Esophagus muscularis mucosa (tissue), 4 donors: ENCODE data around the gene UMODL1. TPM values are rescaled to one million over a fixed set of nuclear protein-coding genes. Genes with fewer than 3 reads are reported as not detected.

Experiments used
- DNase-seq: peaks from one replicate; pipeline ENCODE4 v3.0.0-alpha.2; 2017; ENCODE audit errors: extremely low spot score
- H3K27ac ChIP-seq, 4 donors: fragments of 200-600 bp; sonication (generic); replicated peaks in 1 of 4; 1 replicate in 3 of 4; 2 replicates in 1 of 4; pipeline ENCODE4 v1.5.1; 2016 to 2019; ENCODE audit warnings: mild to moderate bottlenecking in 1 of 4
- H3K27me3 ChIP-seq, 4 donors: fragments of 200-600 bp; sonication (generic); one replicate each; pipeline versions ENCODE4 v1.5.1 to v1.6.0; 2016 to 2019
- H3K36me3 ChIP-seq, 4 donors: fragments of 200-600 bp; sonication (generic); one replicate each; pipeline ENCODE4 v1.5.1; 2016 to 2019
- H3K4me1 ChIP-seq, 4 donors: fragments of 200-600 bp; sonication (generic); one replicate each; pipeline ENCODE4 v1.5.1; 2016 to 2019
- H3K4me3 ChIP-seq, 4 donors: fragments of 200-600 bp; sonication (generic); 1 replicate in 2 of 4; 2 replicates in 2 of 4; pipeline ENCODE4 v1.5.1; 2016 to 2019; ENCODE audit warnings: mild to moderate bottlenecking in 4 of 4, moderate library complexity in 1 of 4
- H3K9me3 ChIP-seq, 4 donors: fragments of 200-600 bp; sonication (generic); 1 replicate in 3 of 4; 2 replicates in 1 of 4; pipeline ENCODE4 v1.5.1; 2016 to 2019
- CTCF ChIP-seq, 3 experiments: fragments of 200-600 bp in 2 of 3; fragments of 450-650 bp in 1 of 3; sonication (generic) in 2 of 3; IDR thresholded peaks; one replicate each; pipeline ENCODE4 v1.5.1; 2017 to 2019; ENCODE audit warnings: antibody characterized with exemption in 3 of 3, mild to moderate bottlenecking in 2 of 3, moderate library complexity in 1 of 3
- EP300 ChIP-seq: sonication (generic); formaldehyde crosslinking; IDR thresholded peaks from one replicate; pipeline ENCODE4 v1.6.1; 2017; ENCODE audit warnings: antibody characterized with exemption
- POLR2A ChIP-seq: fragments of 450-650 bp; IDR thresholded peaks from one replicate; pipeline ENCODE4 v1.6.1; 2017; ENCODE audit warnings: antibody characterized with exemption, moderate library complexity, mild to moderate bottlenecking, low read depth
- POLR2AphosphoS5 ChIP-seq, 2 donors: sonication (generic); formaldehyde crosslinking; IDR thresholded peaks; one replicate each; pipeline ENCODE4 v1.6.1; 2017; ENCODE audit warnings: antibody characterized with exemption in 2 of 2
- WGBS: methylation state at CpG from one replicate; pipeline ENCODE4 v1.1.5; 2018; 5-methylcytosine and 5-hydroxymethylcytosine counted together
- intact Hi-C: fragments of 100-400 bp; cut with DNase I; formaldehyde crosslinking; loops from one replicate; pipeline ENCODE4 v1.15.1; 2023
- total RNA-seq, 4 donors: library from RNA; depleted of rRNA; stranded (reverse); fragments of >200 nt; gene quantifications; one replicate each; pipeline versions ENCODE4 v1.1.0 to v1.2.1, GENCODE V29; 2016

The UMODL1 gene
- total RNA-seq, 4 donors from 2014 or later: 0.13 TPM; not detected in 3

- peak overlapping the region in 2 of 4 donors; percentile 32 to 42 for H3K27ac ChIP-seq
- intact Hi-C loops: loop anchor here (5.0 kb wide), 1 partner anchor 90 kb away; no protein-coding TSS in a partner anchor
- TF ChIP-seq POLR2A (no peak), CTCF (IDR thresholded peaks at IDR 0.05) (no peak), EP300 (no peak), POLR2AphosphoS5 (IDR thresholded peaks at IDR 0.05) (no peak)
- peaks cover 0 to 7% (median 2%) of the 10 kb centered on the region in 4 donors for H3K9me3 ChIP-seq
- peaks cover 0 to 13% (median 2%) of the 10 kb centered on the region in 4 donors for H3K27me3 ChIP-seq
- no peak overlapping the region for H3K4me3 ChIP-seq
- DNase-seq: no peak
- H3K36me3 ChIP-seq: no peaks in the 10 kb centered on the region
- 78% methylated on average over 3 of the region's 3 CpGs for WGBS
- peaks cover 8 to 14% (median 11%) of the 10 kb centered on the region in 4 donors for H3K4me1 ChIP-seq
Observed at GRCh38 chr21:42097274-42097673, 26.2 kb downstream of the UMODL1 start.

- Histone ChIP-seq H3K4me1 (peaks cover 8 to 14% (median 11%) of the 10 kb centered on the region in 4 donors), H3K4me3 (no peak overlapping the region), H3K27ac (peak overlapping the region in 2 of 4 donors; percentile 32 to 42), H3K27me3 (peaks cover 0 to 8% (median 2%) of the 10 kb centered on the region in 4 donors), H3K36me3 (no peaks in the 10 kb centered on the region), H3K9me3 (peaks cover 0 to 7% (median 2%) of the 10 kb centered on the region in 4 donors)
- TF ChIP-seq POLR2A: no peak
- TF ChIP-seq POLR2AphosphoS5 (IDR thresholded peaks at IDR 0.05): peak; percentile 46 to 71
- TF ChIP-seq EP300: no peak
- TF ChIP-seq CTCF (IDR thresholded peaks at IDR 0.05): no peak
- 20% methylated on average over 8 of the region's 8 CpGs for WGBS
- DNase-seq: no peak
- intact Hi-C loops: loop anchor here (5.0 kb wide), 1 partner anchor 91 kb away; no protein-coding TSS in a partner anchor
Observed at GRCh38 chr21:42097860-42098454, 26.8 kb downstream of the UMODL1 start.

- no peak for DNase-seq
- 91% methylated on average over 19 of the region's 21 CpGs for WGBS
- Histone ChIP-seq H3K27ac (no peak overlapping the region), H3K36me3 (no peaks in the 10 kb centered on the region), H3K9me3 (peaks cover 0 to 7% (median under 1%) of the 10 kb centered on the region in 4 donors), H3K4me1 (peaks cover 8 to 14% (median 11%) of the 10 kb centered on the region in 4 donors), H3K27me3 (no peaks in the 10 kb centered on the region), H3K4me3 (no peak overlapping the region)
- intact Hi-C loops: loop anchor here (5.0 kb wide), 1 partner anchor 92 kb away; no protein-coding TSS in a partner anchor
- no peak for TF ChIP-seq POLR2A
- no peak for TF ChIP-seq CTCF (IDR thresholded peaks at IDR 0.05)
- TF ChIP-seq POLR2AphosphoS5 (IDR thresholded peaks at IDR 0.05): no peak
- TF ChIP-seq EP300: no peak
Observed at GRCh38 chr21:42098957-42099505, 27.9 kb downstream of the UMODL1 start.

GRCh38 chr21:42101246-42101645, 30.1 kb downstream of the UMODL1 start:
- TF ChIP-seq POLR2A (no peak), POLR2AphosphoS5 (IDR thresholded peaks at IDR 0.05) (no peak), CTCF (IDR thresholded peaks at IDR 0.05) (no peak), EP300 (no peak)
- DNase-seq: no peak
- no peaks in the 10 kb centered on the region for H3K9me3 ChIP-seq
- peaks cover 8 to 14% (median 10%) of the 10 kb centered on the region in 4 donors for H3K4me1 ChIP-seq
- H3K27me3 ChIP-seq: peaks cover 0 to 5% (median 0%) of the 10 kb centered on the region in 4 donors
- no peaks in the 10 kb centered on the region for H3K36me3 ChIP-seq
- WGBS: 94% methylated on average over 14 of the region's 14 CpGs
- intact Hi-C loops: no loop called here
- no peak overlapping the region for H3K4me3 ChIP-seq
- H3K27ac ChIP-seq: no peak overlapping the region
